ENCODE data around the gene PIP5K1A. TPM values are rescaled to one million over a fixed set of nuclear protein-coding genes. Genes with fewer than 3 reads are reported as not detected.
A peak's percentile ranks its signal among the peaks of the same experiment; 100 is the strongest.
"Not testable (repeated sequence)": the region's sequence is repeated elsewhere in the genome, so short reads cannot be mapped to it uniquely, and the experiment has no call there.

PIP5K1A gene
- total RNA-seq, 4 donors from 2014 or later = 21.5 to 49.2 (median 36.6) TPM

DNA sequence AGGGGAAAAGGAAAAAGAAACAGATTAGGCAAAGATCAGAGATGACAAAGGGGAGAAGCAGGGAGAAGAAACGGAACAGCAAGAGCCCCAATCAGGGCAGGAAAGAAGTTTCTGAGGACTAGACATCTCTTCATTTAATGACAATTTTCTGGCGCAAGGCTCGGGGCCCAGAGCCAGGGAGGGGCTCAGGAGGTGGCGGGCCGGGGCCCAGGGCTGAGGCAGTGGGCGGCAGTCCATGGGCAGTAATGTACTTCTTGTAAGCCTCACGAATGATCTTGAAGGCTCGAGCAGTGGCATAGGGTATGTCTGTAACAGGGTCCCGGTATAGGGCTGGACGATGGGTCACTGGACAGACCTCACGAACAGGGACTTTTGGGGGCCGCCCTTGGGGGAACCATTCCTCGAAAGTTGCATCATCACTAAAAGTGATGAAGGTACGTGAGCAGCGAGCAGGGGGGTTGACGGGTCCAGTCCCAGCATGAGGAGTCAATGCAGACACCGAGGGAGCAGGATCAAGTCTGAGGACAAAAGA, 21.8 kb upstream of the PIP5K1A start:
- 82 to 88% methylated on average over 16 to 17 of the region's 17 CpGs for WGBS, 2 donors
- intact Hi-C loops (cut with DNase I) = no loop called here
- TF ChIP-seq, protein P1, sequence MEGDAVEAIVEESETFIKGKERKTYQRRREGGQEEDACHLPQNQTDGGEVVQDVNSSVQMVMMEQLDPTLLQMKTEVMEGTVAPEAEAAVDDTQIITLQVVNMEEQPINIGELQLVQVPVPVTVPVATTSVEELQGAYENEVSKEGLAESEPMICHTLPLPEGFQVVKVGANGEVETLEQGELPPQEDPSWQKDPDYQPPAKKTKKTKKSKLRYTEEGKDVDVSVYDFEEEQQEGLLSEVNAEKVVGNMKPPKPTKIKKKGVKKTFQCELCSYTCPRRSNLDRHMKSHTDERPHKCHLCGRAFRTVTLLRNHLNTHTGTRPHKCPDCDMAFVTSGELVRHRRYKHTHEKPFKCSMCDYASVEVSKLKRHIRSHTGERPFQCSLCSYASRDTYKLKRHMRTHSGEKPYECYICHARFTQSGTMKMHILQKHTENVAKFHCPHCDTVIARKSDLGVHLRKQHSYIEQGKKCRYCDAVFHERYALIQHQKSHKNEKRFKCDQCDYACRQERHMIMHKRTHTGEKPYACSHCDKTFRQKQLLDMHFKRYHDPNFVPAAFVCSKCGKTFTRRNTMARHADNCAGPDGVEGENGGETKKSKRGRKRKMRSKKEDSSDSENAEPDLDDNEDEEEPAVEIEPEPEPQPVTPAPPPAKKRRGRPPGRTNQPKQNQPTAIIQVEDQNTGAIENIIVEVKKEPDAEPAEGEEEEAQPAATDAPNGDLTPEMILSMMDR (IDR thresholded peaks at IDR 0.05) = no peak
- TF ChIP-seq POLR2A (IDR thresholded peaks at IDR 0.05) = no peak
- Histone ChIP-seq H3K36me3 (peaks cover 27 to 89% (median 34%) of the 10 kb centered on the region in 3 donors), H3K27ac (peak overlapping the region in 3 of 4 donors; percentile 44 to 64 (median 48)), H3K27me3 (no peaks in the 10 kb centered on the region), H3K9me3 (no peaks in the 10 kb centered on the region), H3K4me1 (peaks cover 0 to 12% (median 0%) of the 10 kb centered on the region in 3 donors), H3K4me3 (no peak overlapping the region)
- no peak for DNase-seq

DNA sequence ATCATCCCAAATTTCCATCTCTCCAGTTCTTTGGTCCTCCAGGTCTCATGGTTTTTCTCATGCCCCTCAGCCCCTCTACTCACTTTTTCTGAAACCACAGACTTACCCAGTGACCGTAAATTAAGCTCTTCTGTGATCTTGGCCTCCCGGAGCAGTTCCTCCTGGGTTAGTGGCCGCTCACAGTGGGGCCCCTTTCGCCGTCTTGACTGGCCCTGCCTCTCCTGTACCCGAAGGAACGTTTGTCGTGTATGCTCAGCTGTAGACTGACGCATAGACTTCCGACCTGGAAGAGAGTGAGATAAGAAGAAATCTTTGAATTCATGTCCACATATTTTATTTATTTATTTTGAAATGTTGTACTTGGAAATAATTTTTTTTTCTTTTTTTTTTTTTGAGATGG, 14.1 kb upstream of the PIP5K1A start:
- H3K4me1 ChIP-seq = peaks cover 8 to 30% (median 25%) of the 10 kb centered on the region in 3 donors
- intact Hi-C loops (cut with DNase I) = no loop called here
- H3K4me3 ChIP-seq = no peak overlapping the region
- WGBS, 2 donors = 95 to 97% methylated on average over 10 of the region's 10 CpGs
- H3K36me3 ChIP-seq = peaks cover 17 to 68% (median 34%) of the 10 kb centered on the region in 3 donors
- no peaks in the 10 kb centered on the region for H3K27me3 ChIP-seq
- no peaks in the 10 kb centered on the region for H3K9me3 ChIP-seq
- TF ChIP-seq, protein P1 (IDR thresholded peaks at IDR 0.05) = no peak
- no peak for TF ChIP-seq POLR2A (IDR thresholded peaks at IDR 0.05)
- no peak overlapping the region for H3K27ac ChIP-seq
- DNase-seq = no peak

DNA sequence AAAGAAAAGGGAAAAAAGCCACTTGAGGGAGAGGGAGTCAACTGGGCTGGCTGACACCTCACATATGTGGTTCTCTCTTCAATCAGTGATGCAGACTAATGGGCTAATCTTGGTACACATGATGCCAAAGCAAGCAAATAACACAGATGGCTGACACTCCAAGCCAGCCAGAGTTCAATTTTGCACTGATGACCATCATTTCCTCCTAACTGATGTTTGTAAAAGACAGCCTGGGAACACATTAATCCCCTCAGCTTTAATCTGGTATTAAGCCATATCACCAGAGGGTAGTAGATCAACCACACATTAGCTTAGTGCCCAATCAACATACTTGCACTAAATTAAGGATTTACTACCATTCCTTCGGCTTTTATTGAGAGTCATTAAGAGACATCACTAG, 11.1 kb upstream of the PIP5K1A start:
- Histone ChIP-seq H3K4me1 (peaks cover 10 to 39% (median 31%) of the 10 kb centered on the region in 3 donors), H3K27ac (peak overlapping the region in 3 of 4 donors; percentile 49 to 91 (median 84)), H3K27me3 (no peaks in the 10 kb centered on the region), H3K9me3 (no peaks in the 10 kb centered on the region), H3K4me3 (no peak overlapping the region), H3K36me3 (peaks cover under 1 to 38% (median 19%) of the 10 kb centered on the region in 3 donors)
- no peak for TF ChIP-seq POLR2A (IDR thresholded peaks at IDR 0.05)
- TF ChIP-seq, protein P1 (IDR thresholded peaks at IDR 0.05) = no peak
- DNase-seq = no peak
- 52 to 67% methylated on average over 1 of the region's 1 CpG for WGBS, 2 donors
- intact Hi-C loops (cut with DNase I) = no loop called here

DNA sequence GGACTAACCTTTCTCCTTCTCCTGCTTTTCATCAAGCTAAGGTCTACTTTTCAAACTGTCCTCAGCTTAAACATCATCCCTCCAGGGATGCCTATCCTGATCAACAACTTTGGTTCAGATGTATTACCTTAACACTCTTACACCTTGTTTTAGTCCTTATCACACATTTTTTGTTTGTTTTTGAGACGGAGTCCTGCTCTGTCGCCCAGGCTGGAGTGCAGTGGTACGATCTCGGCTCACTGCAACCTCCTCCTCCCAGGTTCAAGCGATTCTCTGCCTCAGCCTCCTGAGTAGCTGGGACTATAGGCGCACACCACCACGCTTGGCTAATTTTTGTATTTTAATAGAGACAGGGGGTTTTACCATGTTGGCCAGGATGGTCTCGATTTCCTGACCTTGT, 9.7 kb upstream of the PIP5K1A start:
- DNase-seq; intact Hi-C loops (cut with DNase I); H3K27me3 ChIP-seq; H3K9me3 ChIP-seq: not testable (repeated sequence)
- Histone ChIP-seq H3K36me3 (peaks cover 0 to 23% (median 14%) of the 10 kb centered on the region in 3 donors), H3K4me1 (peaks cover 10 to 39% (median 31%) of the 10 kb centered on the region in 3 donors), H3K27ac (peak overlapping the region; percentile 84 to 91 (median 90)), H3K4me3 (peak overlapping the region in 3 of 4 donors; percentile 61 to 86 (median 84))
- WGBS, 2 donors = 64 to 81% methylated on average over 4 to 8 of the region's 8 CpGs

DNA sequence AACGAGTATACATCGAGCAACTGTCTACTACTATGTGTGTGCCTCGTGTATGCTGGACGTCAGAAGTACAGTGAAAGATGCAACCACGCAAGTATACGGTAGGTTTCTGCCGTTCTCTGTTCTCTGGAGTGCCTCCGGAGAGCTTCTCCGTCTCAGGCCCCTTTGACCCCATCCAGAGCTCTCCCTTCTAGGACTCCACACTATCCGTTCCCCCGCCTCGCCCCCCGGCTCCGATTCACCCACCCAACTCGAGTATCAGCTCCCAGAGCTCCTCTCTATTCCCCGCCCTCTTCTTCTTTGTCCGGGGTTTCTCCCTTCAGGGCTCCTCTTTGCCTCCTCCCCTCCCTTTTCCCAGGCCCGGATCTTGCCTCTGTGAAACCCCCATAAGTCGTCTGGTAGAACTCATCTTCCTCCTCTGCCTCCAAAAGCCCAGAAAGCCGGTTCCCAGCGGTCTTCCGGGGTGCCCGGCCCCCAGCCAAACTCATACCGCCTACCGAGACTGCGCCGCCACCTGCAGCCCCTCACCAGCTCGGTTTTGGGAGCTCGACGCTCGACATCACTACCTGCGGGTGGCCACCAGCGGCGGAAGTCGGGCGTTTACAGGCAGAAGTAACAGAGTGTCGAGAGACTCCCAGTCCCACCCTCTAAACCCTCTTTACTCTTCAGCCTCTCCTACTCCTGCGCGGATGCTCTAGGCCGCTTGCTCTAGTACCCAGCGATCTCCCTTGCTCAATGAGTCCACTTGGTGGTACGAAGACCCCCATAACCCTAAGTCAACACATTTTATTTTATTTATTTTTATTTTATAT, 8.5 kb upstream of the PIP5K1A start, which contains the start of gene VPS72:
TSS of gene VPS72 (minus strand) at position 561 of the 809 bp plus-strand sequence. CDS start at position 485, 76 bp downstream.
- H3K27me3 ChIP-seq = no peaks in the 10 kb centered on the region

More for the DNA sequence above, 8.5 kb upstream of the PIP5K1A start, which contains the start of gene VPS72:
- H3K27ac ChIP-seq = peak within 1 kb of the TSS; percentile 84 to 91 (median 90)
- WGBS, 2 donors = 0 to 1% methylated on average over 41 to 42 of the region's 42 CpGs
- peak within 1 kb of the TSS; percentile 61 to 86 (median 78) for H3K4me3 ChIP-seq
- no peaks in the 10 kb centered on the region for H3K9me3 ChIP-seq
- H3K36me3 ChIP-seq = peaks cover 0 to 12% (median 6%) of the 10 kb centered on the region in 3 donors
- TF ChIP-seq POLR2A (IDR thresholded peaks at IDR 0.05) = peak in 3 of 4 donors; percentile 17 to 68 (median 55)
- TF ChIP-seq, protein P1 (IDR thresholded peaks at IDR 0.05) = peak in 5 of 6 experiments; percentile 26 to 56 (median 43)
- H3K4me1 ChIP-seq = peaks cover 10 to 44% (median 31%) of the 10 kb centered on the region in 3 donors
- DNase-seq = peak; percentile 45
- intact Hi-C loops (cut with DNase I) = no loop called here
